A549 treated with DMSO at 1 μM for 4 hours (cell line): ENCODE data around the gene C2CD4A. TPM values are rescaled to one million over a fixed set of nuclear protein-coding genes. Genes with fewer than 3 reads are reported as not detected.

Experiments used
- total RNA-seq: library from RNA; stranded (reverse); fragments of 200-300 nt; extraction: Qiagen RNA extraction; gene quantifications from 5 replicates; pipeline ENCODE4 v1.2.3, GENCODE V29; 2022; ENCODE audit warnings: low read depth

Gene C2CD4A, protein sequence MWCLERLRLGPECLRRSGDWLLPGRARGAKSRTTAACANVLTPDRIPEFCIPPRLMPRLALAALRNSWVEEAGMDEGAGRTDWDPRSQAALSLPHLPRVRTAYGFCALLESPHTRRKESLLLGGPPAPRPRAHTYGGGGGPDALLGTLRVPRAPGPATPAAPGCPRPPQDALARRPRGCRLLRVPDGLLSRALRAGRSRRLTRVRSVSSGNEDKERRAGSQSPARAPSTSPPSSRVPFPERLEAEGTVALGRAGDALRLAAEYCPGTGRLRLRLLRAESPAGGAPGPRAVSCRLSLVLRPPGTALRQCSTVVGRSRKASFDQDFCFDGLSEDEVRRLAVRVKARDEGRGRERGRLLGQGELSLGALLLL
- total RNA-seq = 0.02 to 0.07 TPM (median 0.02 TPM) in 3 of 5 replicates, not detected in the others

DNA sequence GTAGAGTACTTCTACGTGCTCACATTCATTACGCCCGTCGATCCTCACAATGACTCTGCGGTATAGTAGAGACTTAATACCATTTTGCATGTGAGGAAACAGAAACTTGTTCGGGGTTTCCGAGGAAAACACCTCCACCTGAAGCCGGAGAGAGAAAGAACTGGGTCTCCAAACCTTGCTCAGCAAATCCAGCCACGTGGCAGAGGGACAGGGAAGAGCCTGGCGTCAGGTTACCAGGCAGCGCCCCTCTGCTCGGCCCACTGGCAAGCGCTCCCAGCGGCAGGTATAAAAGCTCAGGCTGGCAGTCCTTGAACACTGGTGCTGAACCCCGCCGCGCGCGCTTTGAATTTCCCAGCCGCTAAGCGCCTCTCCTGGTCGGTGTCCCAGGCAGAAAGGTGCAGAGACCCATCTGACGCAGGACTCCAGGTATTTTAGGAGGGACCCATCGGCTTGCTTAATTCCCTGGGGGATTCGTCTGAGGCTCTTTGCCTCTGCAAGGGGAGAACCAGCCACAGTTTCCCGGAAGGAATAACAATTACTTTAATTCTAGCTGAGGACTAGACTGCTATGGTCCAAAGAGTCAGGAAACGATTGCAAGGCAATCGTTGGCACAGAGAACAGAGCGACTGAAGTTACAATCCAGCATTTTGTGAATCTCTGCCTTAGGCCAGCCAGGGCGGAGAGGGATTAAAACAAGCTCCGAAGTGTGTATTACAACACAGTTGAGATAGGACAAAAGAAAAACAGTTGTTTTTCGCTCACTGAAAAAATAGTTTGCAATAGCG is at the start of gene C2CD4A:
Gene C2CD4A (plus strand): TSS at position 315 of the 785 bp plus-strand sequence. CDS start 637 bp downstream, outside the sequence.

DNA sequence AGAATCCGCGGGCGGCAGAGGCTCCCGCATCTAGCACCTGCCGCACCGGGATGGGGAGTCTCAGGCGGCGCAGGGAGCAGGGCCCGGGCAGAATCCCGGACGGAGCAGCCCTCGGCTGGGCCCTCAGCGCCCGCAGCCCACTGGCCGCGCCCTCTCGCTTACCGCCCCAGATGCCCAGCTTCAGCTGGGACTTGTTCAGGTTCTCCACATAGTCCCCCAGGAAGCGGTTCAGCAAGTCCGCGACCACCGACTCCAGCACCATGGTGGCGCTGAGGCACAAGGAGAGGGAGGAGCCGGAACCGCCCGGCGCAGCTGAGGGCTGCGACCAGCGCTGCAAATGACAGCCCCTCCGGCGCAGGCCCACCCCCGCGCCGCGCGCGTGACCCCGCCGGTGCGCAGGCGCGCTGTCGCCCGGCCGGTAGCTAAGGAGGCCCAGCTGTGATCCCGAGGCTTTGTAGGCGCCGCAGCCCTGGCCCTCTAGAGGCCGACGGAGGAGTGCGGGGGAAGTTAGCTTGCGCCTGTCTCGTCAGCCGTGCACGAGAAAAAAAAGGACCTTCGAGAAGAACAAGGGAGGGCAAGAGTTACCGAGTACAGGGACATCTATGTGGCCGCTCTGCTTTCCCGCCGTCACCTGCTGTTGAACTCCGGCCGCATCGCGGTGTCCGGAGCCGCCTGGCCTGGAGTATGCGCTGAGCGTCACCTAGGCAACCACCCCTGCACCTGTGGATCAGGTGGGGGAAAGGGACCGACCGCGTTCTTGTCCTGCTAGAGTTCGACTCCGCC is 6.5 kb upstream of the C2CD4A start, which contains the start of gene VPS13C:
Gene VPS13C (minus strand): TSS at position 335 of the 783 bp plus-strand sequence. CDS start 73 bp downstream, at position 262.

Other genes starting within 250 kb of the C2CD4A start
- gene VPS13C, start 6.5 kb upstream of the C2CD4A start, total RNA-seq = 8.1 to 14.1 TPM (median 12.0 TPM) in 5 replicates
- gene C2CD4B, start 98.3 kb downstream of the C2CD4A start, total RNA-seq = 0.07 to 0.09 TPM (median 0.08 TPM) in 3 of 5 replicates, not detected in the others